ENCODE data around the gene GPC3. TPM values are rescaled to one million over a fixed set of nuclear protein-coding genes. Genes with fewer than 3 reads are reported as not detected.

The GPC3 gene
- total RNA-seq, 1 experiment from 2014 or later = 1.3 TPM

GRCh38 chrX:133847340-133847994 is 137.9 kb downstream of the GPC3 start:
- DNase-seq (ENCODE audit: low spot score) = no peak

GRCh38 chrX:133846311-133846710 is 139.1 kb downstream of the GPC3 start:
- DNase-seq (ENCODE audit: low spot score) = no peak

GRCh38 chrX:133840415-133840814 is 145.0 kb downstream of the GPC3 start:
- no peak for DNase-seq (ENCODE audit: low spot score)

- DNase-seq (ENCODE audit: low spot score) = peak; percentile 77
Measured at GRCh38 chrX:133838761-133839676, 146.4 kb downstream of the GPC3 start.

GRCh38 chrX:133837091-133837490 is 148.3 kb downstream of the GPC3 start:
- DNase-seq (ENCODE audit: low spot score) = no peak

- no peak for DNase-seq (ENCODE audit: low spot score)
Measured at GRCh38 chrX:133836561-133836960, 148.8 kb downstream of the GPC3 start.

- DNase-seq (ENCODE audit: low spot score) = no peak
Measured at GRCh38 chrX:133834771-133835170, 150.6 kb downstream of the GPC3 start.

GRCh38 chrX:133819546-133819945 is 165.8 kb downstream of the GPC3 start:
- no peak for DNase-seq (ENCODE audit: low spot score)

- DNase-seq (ENCODE audit: low spot score) = no peak
Measured at GRCh38 chrX:133818019-133818418, 167.4 kb downstream of the GPC3 start.

GRCh38 chrX:133815496-133815895 is 169.9 kb downstream of the GPC3 start:
- no peak for DNase-seq (ENCODE audit: low spot score)

GRCh38 chrX:133813971-133814370 is 171.4 kb downstream of the GPC3 start:
- no peak for DNase-seq (ENCODE audit: low spot score)

GRCh38 chrX:133812402-133812801 is 173.0 kb downstream of the GPC3 start:
- DNase-seq (ENCODE audit: low spot score) = no peak

GRCh38 chrX:133810925-133811324 is 174.5 kb downstream of the GPC3 start:
- DNase-seq (ENCODE audit: low spot score) = peak; percentile 12

- no peak for DNase-seq (ENCODE audit: low spot score)
Measured at GRCh38 chrX:133804072-133804471, 181.3 kb downstream of the GPC3 start.

GRCh38 chrX:133796282-133796681 is 189.1 kb downstream of the GPC3 start:
- no peak for DNase-seq (ENCODE audit: low spot score)

- DNase-seq (ENCODE audit: low spot score) = no peak
Measured at GRCh38 chrX:133794126-133794525, 191.3 kb downstream of the GPC3 start.

- no peak for DNase-seq (ENCODE audit: low spot score)
Measured at GRCh38 chrX:133793626-133794025, 191.8 kb downstream of the GPC3 start.

- peak; percentile 94 for DNase-seq (ENCODE audit: low spot score)
Measured at GRCh38 chrX:133792198-133792953, 193.0 kb downstream of the GPC3 start.

GRCh38 chrX:133789829-133790228 is 195.6 kb downstream of the GPC3 start:
- no peak for DNase-seq (ENCODE audit: low spot score)

- no peak for DNase-seq (ENCODE audit: low spot score)
Measured at GRCh38 chrX:133786382-133786781, 199.0 kb downstream of the GPC3 start.

GRCh38 chrX:133783274-133783673 is 202.1 kb downstream of the GPC3 start:
- DNase-seq (ENCODE audit: low spot score) = no peak

- DNase-seq (ENCODE audit: low spot score) = no peak
Measured at GRCh38 chrX:133781174-133781573, 204.2 kb downstream of the GPC3 start.
